GM21390 (cell line): ENCODE results near the gene ITGB3.
"Not testable (repeated sequence)": the region's sequence is repeated elsewhere in the genome, so short reads cannot be mapped to it uniquely, and the experiment has no call there.

Experiments
- ATAC-seq: cut with Tn5 transposase; IDR thresholded peaks from one replicate; pipeline ENCODE4 v1.9.1; 2021; ENCODE audit not compliant: unreplicated experiment

ITGB3 gene

GRCh38 chr17:47243737-47244598, 9.7 kb upstream of the ITGB3 start:
- ATAC-seq = no peak

DNA sequence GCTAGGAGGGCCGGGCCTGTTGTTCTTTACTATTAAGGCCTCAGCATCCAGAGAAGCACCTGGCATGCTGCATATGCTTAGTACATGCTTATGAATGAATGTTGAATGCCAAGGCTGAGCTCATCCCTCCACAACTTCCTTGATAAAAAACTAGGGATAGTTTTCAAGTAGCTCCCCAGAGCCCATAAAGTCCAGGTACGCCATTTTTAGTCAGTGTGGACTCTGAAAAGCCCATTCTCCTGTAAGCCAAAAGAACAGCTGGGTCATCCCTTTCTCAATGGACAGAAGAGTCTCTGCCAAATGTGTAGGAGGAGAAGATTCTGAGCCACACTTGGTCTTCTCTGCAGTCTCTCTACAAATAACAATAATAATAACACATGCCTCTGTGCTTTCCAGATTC, 8.9 kb upstream of the ITGB3 start:
- ATAC-seq = no peak

- no peak for ATAC-seq
These were observed 7.5 kb upstream of the ITGB3 start for GRCh38 chr17:47246120-47246519.

DNA sequence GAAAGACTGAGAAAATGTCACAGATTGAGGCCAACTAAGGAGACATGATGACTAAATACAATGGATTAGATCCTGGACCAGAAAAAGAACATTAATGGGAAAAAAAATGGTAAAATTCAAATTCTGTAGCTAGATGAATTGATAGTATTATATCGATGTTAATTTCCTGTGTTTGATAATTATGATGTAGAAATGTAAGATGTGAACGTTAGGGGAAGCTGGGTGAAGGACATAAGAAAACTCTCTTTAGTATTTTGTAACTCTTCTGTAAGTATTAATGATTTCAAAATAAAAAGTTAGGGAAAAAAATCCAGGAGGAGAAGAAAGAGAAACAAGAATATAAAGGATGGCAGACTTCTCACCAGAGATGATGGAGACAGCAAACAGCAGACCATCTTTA, 2.8 kb upstream of the ITGB3 start:
- no peak for ATAC-seq

DNA sequence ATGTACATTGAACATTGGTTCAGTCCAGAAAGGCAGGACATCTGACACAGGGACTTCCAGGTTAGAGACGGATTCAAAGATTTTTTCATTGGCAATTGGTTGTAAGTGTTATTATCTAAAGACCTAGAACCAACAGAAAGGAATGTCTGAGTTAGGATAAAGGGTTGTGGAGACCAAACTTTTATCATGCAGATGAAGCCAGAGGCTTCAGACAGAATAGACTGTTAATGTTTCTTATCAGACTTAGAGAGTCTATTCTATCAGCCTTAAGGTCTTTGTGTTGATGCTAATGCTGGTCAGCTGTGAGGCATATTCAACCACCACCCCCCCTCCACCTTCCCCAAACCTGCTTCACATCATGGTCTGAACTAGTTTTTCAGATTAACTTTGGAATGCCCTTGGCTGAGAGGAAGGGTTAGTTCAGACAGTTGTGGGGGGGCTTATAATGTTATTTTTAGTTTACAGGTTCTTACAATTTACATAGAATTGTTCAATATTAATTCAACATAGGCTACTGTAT, 2.1 kb upstream of the ITGB3 start:
- no peak for ATAC-seq

DNA sequence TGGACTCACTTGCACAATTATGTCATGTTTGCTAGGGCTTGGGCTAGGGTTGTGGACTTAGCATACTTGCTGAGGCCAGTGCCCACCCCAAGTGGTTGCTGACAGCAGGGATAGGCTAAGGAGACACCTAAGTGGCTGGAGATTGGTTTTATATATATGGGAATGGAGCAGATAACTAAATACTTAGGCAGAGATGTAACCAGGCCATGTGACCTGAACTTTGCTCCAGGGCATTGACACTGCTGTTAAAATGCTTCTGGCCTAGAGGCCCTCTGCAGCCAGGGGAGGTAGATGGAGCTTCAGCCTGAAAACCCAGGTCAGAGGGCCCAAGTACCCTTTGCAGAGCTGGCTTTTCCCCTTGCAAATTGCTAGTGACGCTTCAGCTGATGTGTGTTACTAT, 1.4 kb upstream of the ITGB3 start:
- no peak for ATAC-seq

DNA sequence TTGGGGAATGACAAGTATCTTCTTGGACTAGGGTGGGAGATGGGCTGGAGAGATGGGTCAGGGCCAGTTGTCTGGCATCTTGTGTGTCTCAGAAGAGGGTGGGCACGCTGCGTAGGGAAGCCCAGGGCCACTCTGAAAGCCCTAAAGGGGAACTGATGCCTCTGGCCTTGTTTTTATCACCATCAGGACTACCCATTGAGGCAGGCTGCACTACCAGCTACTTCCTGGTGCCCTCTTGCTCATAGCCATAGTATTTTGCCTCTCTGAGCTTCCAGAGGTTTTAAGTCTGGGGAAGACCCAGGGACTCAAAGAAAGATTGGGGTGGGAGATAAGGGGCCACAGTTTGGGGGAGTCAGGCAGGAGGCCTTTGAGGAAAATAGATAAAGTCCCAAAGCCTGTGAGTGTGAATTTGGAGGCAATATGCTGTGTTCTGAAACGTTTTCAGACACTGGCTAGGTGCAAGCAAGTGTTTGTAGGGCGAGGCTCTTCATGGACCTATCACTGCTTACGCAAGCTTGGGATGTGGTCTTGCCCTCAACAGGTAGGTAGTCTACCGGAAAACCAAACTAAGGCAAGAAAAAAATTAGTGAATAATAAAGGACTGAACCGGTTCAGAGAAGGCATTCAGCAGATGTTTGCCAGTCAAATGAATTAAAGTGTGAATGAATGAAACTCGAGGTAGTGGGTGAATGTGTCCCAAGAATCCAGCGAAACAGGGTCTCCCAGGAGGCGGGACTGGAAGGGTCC, 688 bp upstream of the ITGB3 start:
- no peak for ATAC-seq

DNA sequence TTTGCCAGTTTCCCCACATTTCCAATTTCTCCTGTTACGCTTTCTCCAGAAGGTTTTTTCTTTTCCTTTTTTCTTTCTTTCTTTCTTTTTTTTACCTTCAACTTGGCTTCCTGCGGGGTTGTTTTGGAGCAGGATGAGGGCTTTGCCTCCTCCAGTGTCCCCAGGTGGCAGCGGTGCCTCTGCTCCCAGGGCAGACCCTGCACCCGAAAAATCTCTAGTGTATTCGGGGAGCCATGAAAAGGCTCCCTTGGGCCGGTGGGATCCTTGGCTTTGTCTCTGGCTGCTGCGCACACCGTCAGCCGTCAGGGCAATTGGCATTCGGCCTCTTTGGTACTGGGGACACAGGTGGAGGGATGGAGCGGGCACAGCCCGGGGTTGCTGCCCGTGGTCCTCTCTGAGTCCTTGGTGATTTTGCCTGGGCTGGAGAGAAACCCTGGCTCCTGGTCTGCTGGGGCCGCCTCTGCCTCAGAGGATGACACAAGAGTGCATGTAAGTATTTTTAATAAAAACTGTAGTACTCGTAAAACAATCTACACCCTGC, 846 bp downstream of the ITGB3 start:
- ATAC-seq = peak; percentile 9

GRCh38 chr17:47257651-47258339, 4.2 kb downstream of the ITGB3 start:
- no peak for ATAC-seq

GRCh38 chr17:47262586-47262985, 9.0 kb downstream of the ITGB3 start:
- ATAC-seq = no peak

DNA sequence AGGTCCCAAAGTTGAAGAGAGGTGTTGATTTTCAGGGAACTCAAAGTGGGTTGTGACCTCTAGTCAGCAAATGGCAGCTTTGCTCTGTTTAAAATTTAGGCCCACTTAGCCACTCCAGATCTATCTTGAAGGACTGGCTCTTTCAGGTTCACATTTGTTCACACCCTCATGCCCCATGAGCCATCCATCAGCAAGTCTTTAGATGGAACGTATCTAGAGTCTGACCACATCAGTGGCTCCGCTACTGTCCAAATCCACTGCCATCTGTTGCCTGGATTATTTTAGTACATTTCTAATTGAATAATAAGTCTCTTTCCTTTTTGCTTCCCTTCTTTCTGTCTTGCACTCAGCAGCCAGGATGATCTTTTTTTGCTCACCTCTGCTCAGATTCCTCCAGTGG, 10.5 kb downstream of the ITGB3 start:
- ATAC-seq = no peak

DNA sequence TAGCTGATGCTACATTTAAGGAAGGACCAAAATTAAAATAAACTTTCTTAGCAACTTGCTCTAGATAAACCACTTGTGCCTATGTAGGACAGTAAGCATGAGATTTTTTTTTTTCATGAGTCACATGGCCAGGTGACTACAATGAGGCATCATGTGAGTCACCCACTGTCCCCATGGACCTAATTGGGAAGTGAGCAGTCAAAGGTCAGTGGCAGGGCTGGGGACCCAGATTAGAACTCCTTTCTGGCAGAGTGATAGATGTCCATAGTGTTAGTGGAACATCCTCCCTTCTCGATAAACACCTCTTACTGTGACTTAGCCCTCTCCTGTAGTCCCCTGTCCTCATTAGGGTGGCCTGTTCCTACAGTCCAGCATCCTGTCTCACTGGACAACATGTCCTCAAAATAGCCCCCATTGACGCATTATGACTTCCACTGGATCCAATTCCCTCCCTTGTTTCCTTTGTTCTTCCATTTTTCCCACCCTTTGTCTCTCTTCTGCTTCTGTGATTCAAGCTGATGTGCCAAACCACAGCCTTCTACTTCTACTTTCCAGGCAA, 12.4 kb downstream of the ITGB3 start:
- ATAC-seq = no peak

DNA sequence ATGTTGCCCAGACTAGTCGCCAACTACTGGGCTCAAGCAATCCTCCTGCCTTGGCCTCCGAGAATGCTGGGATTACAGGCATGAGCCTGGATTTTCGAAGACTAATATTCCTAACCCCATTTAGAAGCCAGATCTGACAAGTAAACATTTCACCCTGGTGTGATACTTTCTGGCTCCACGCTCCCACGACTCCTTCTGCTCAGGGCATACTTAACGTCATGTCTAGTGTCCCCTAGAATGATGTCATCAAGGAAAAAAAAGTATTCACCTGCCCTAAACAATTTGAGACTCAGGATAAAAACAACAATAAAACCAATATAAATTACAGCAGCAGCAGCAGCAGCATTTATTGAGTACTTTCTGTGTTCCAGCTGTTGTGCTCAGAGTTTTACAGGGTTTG, 13.2 kb downstream of the ITGB3 start:
- no peak for ATAC-seq

GRCh38 chr17:47267354-47267828, 13.8 kb downstream of the ITGB3 start:
- no peak for ATAC-seq

- not testable (repeated sequence) for ATAC-seq
These were observed 15.3 kb downstream of the ITGB3 start for GRCh38 chr17:47268964-47269363.

- ATAC-seq = not testable (repeated sequence)
These were observed 16.1 kb downstream of the ITGB3 start for GRCh38 chr17:47269561-47270280.

- no peak for ATAC-seq
These were observed 17.5 kb downstream of the ITGB3 start for GRCh38 chr17:47270946-47271705.

- no peak for ATAC-seq
These were observed 18.9 kb downstream of the ITGB3 start for GRCh38 chr17:47272491-47272890.

- ATAC-seq = no peak
These were observed 19.6 kb downstream of the ITGB3 start for GRCh38 chr17:47273245-47273644.
